ENCODE results near the gene ANKRD11. TPM values are rescaled to one million over a fixed set of nuclear protein-coding genes. Genes with fewer than 3 reads are reported as not detected.

Gene ANKRD11
- total RNA-seq, 2 experiments from 2014 or later = 144 to 145 TPM

- no peaks in the 10 kb centered on the region for H3K9me3 Mint-ChIP-seq (ENCODE audit: low read depth)
- H3K27me3 Mint-ChIP-seq = no peaks in the 10 kb centered on the region
- intact Hi-C loops (cut with DNase I, micrococcal nuclease) = loop anchor here (1.0 to 5.0 kb wide), 22 partner anchors 15 to 687 kb away; partner anchors contain the start of genes RPL13 (in 2 of the 2), APRT (in 1 of the 2), CDT1 (in 1 of the 2) and CHMP1A (in 1 of the 2)
- no peak for ATAC-seq
- DNase-seq = no peak
- H3K4me1 Mint-ChIP-seq = peaks cover 50% of the 10 kb centered on the region
- peaks cover 20% of the 10 kb centered on the region for H3K36me3 Mint-ChIP-seq (ENCODE audit: low read depth)
- CTCF ChIA-PET = no interaction called here
- POLR2A ChIA-PET = interaction anchor here (0.5 to 1.7 kb wide), 3 partner anchors 16 to 135 kb away, joined by 3 read pairs; no protein-coding TSS in a partner anchor
- no peak overlapping the region for H3K27ac Mint-ChIP-seq
- no peak overlapping the region for H3K4me3 Mint-ChIP-seq
These were observed 393 bp downstream of the ANKRD11 start for GRCh38 chr16:89489898-89490438.

DNA sequence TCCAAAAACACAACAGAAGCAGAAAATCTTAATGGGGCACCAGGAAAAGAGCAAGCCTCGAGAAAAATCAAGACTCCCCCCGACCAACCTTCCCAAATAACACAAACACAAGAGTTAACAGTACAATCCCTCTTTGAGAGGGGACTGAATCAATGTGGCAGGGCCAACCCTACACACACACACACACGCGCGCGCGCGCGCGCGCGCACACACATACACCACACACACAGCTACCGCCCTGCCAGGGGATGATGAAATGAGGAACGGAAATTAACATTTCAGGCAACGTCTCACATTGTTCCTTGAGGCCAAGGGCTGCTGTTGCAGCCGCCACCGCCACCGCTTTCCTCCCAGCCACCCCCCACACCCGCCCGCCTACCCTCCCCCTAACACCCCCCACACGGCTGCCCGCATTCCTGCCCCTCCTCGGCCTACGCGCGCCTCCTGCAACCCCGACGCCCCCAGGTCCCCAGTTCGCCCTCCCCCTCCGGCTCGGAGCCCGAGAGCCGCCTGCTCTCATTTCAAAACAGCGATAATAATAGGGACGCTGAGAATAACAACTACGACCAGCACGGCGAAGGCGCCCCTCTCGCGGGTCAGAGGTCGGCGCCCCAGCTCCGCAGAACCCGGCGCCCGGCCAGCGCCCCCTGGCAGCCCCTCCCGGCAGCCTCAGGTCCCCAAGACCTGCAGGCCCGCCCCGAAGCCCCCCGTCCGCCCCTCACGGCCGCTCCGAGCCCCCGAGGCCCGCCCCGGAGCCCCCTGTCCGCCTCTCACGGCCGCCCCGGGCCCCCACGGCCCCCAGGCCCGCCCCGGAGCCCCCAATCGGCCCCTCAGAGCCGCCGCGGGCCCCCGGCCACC is 1.1 kb downstream of the ANKRD11 start:
- Mint-ChIP-seq H3K4me3 (peak overlapping the region; percentile 84), H3K27ac (peak overlapping the region; percentile 89), H3K27me3 (no peaks in the 10 kb centered on the region), H3K4me1 (peaks cover 57% of the 10 kb centered on the region), H3K9me3 (ENCODE audit: low read depth) (no peaks in the 10 kb centered on the region), H3K36me3 (ENCODE audit: low read depth) (peaks cover 21% of the 10 kb centered on the region)
- ATAC-seq = peak; percentile 24
- ChIA-PET CTCF (interaction anchor here (0.7 kb wide), 2 partner anchors 77 to 78 kb away, joined by 3 read pairs; no protein-coding TSS in a partner anchor), POLR2A (interaction anchor here (0.5 to 1.7 kb wide), 11 partner anchors 15 to 397 kb away, joined by 3 to 7 read pairs (median 3); no protein-coding TSS in a partner anchor)
- peak; percentile 93 for DNase-seq
- intact Hi-C loops (cut with DNase I, micrococcal nuclease) = loop anchor here (1.0 to 5.0 kb wide), 10 partner anchors 67 to 272 kb away; partner anchors contain the start of genes CHMP1A (in 1 of the 2), RPL13 (in 1 of the 2), SPATA33 (in 1 of the 2) and ZNF778 (in 1 of the 2)

DNA sequence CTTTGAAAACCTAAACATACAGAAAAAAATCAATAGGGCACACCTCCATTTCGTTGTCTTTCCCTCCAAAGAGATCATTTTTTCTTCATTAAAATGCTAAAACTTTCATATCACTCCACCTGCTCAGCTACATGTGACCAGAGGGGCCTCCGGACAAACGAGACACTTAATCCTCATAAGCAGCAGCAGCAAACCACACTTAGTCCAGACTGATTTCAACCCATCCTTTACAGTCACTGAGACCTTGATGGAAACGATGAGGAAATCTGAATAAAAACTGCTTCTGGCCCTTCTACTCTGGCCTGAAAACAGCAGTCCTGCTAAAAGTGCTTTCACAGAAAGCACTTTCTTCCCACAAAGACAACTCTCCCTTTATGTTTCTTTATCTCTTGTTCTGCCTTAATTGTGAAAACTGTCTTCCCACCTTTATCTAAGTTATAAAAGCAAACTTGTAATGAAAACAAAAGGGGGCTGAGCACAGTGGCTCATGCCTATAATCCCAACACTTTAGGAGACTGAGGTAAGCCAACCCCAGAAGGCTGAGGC is 4.6 kb downstream of the ANKRD11 start:
- intact Hi-C loops (cut with DNase I, micrococcal nuclease) = loop anchor here (2.0 to 5.0 kb wide), 6 partner anchors 15 to 161 kb away; partner anchors contain the start of gene RPL13 (in 1 of the 2)
- Mint-ChIP-seq H3K27me3 (no peaks in the 10 kb centered on the region), H3K4me1 (peaks cover 76% of the 10 kb centered on the region), H3K4me3 (peak overlapping the region; percentile 27), H3K9me3 (ENCODE audit: low read depth) (no peaks in the 10 kb centered on the region), H3K27ac (peak overlapping the region; percentile 93), H3K36me3 (ENCODE audit: low read depth) (peaks cover 44% of the 10 kb centered on the region)
- DNase-seq (no peak), ATAC-seq (no peak)
- ChIA-PET POLR2A (interaction anchor here (0.7 to 1.8 kb wide), 7 partner anchors 9 to 189 kb away, joined by 3 to 7 read pairs (median 3); no protein-coding TSS in a partner anchor), CTCF (interaction anchor here (0.6 to 1.3 kb wide), 4 partner anchors 15 to 188 kb away, joined by 3 read pairs; no protein-coding TSS in a partner anchor)

- ATAC-seq = peak; percentile 31
- ChIA-PET CTCF (interaction anchor here (0.6 to 1.3 kb wide), 4 partner anchors 10 to 132 kb away, joined by 3 to 4 read pairs (median 3); no protein-coding TSS in a partner anchor), POLR2A (interaction anchor here (0.6 to 1.8 kb wide), 12 partner anchors 8 to 188 kb away, joined by 3 to 7 read pairs (median 4); no protein-coding TSS in a partner anchor)
- DNase-seq = peak; percentile 67
- Mint-ChIP-seq H3K9me3 (ENCODE audit: low read depth) (no peaks in the 10 kb centered on the region), H3K27ac (peak overlapping the region; percentile 93), H3K27me3 (no peaks in the 10 kb centered on the region), H3K36me3 (ENCODE audit: low read depth) (peaks cover 47% of the 10 kb centered on the region), H3K4me1 (peaks cover 80% of the 10 kb centered on the region), H3K4me3 (peak overlapping the region; percentile 48)
- intact Hi-C loops (cut with DNase I, micrococcal nuclease) = loop anchor here (1.0 to 5.0 kb wide), 7 partner anchors 14 to 160 kb away; partner anchors contain the start of gene RPL13 (in 1 of the 2)
These were observed 5.3 kb downstream of the ANKRD11 start for GRCh38 chr16:89484923-89485679.

DNA sequence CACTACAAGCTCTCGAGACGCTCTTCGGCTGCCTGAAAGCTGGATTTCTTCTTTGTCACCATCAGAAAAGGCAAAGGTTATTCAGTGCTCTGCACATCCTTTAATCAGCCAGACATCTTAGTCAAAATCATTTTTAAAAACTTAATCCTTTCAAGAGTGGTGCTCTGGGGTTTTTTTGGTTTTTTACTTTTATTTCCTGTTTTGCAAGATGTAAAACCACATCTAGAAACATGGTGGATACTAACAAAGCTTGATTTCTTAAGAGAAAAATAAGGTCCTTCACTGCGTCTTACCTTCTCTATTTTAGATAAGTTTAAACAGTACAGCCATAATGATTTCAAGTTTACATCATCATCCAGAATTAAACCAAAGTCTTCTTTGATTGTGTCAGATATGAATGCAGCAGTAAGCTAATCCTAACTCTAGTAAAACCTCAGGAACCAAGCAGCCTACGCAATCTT is 6.3 kb downstream of the ANKRD11 start:
- ChIA-PET POLR2A (interaction anchor here (0.8 to 1.8 kb wide), 6 partner anchors 10 to 134 kb away, joined by 3 to 5 read pairs (median 4); no protein-coding TSS in a partner anchor), CTCF (interaction anchor here (0.8 to 1.8 kb wide), 5 partner anchors 9 to 170 kb away, joined by 3 to 4 read pairs (median 3); no protein-coding TSS in a partner anchor)
- Mint-ChIP-seq H3K27ac (peak overlapping the region; percentile 91), H3K27me3 (no peaks in the 10 kb centered on the region), H3K4me3 (peak overlapping the region; percentile 61), H3K36me3 (ENCODE audit: low read depth) (peaks cover 45% of the 10 kb centered on the region), H3K9me3 (ENCODE audit: low read depth) (no peaks in the 10 kb centered on the region), H3K4me1 (peaks cover 88% of the 10 kb centered on the region)
- intact Hi-C loops (cut with DNase I, micrococcal nuclease) = loop anchor here (1.0 to 2.0 kb wide), 4 partner anchors 13 to 159 kb away; no protein-coding TSS in a partner anchor
- ATAC-seq = peak; percentile 46
- DNase-seq = no peak

GRCh38 chr16:89482817-89483205 is 7.5 kb downstream of the ANKRD11 start:
- DNase-seq (no peak), ATAC-seq (no peak)
- Mint-ChIP-seq H3K4me3 (peak overlapping the region; percentile 16), H3K27me3 (no peaks in the 10 kb centered on the region), H3K9me3 (ENCODE audit: low read depth) (no peaks in the 10 kb centered on the region), H3K4me1 (peaks cover 93% of the 10 kb centered on the region), H3K36me3 (ENCODE audit: low read depth) (peaks cover 40% of the 10 kb centered on the region), H3K27ac (peak overlapping the region; percentile 69)
- ChIA-PET CTCF (interaction anchor here (0.6 to 1.8 kb wide), 3 partner anchors 121 to 427 kb away, joined by 3 read pairs; no protein-coding TSS in a partner anchor), POLR2A (interaction anchor here (0.7 to 1.8 kb wide), 3 partner anchors 9 to 385 kb away, joined by 3 to 4 read pairs (median 3); no protein-coding TSS in a partner anchor)
- intact Hi-C loops (cut with DNase I, micrococcal nuclease) = no loop called here

- CTCF ChIA-PET = interaction anchor here (0.6 kb wide), 2 partner anchors 167 to 428 kb away, joined by 3 read pairs; no protein-coding TSS in a partner anchor
- no peaks in the 10 kb centered on the region for H3K9me3 Mint-ChIP-seq (ENCODE audit: low read depth)
- POLR2A ChIA-PET = interaction anchor here (0.7 to 1.3 kb wide), 3 partner anchors 32 to 384 kb away, joined by 3 to 6 read pairs (median 3); no protein-coding TSS in a partner anchor
- peaks cover 92% of the 10 kb centered on the region for H3K4me1 Mint-ChIP-seq
- intact Hi-C loops (cut with DNase I, micrococcal nuclease) = no loop called here
- ATAC-seq (no peak), DNase-seq (no peak)
- H3K4me3 Mint-ChIP-seq = peak overlapping the region; percentile 14
- H3K27me3 Mint-ChIP-seq = no peaks in the 10 kb centered on the region
- H3K27ac Mint-ChIP-seq = peak overlapping the region; percentile 69
- H3K36me3 Mint-ChIP-seq (ENCODE audit: low read depth) = peaks cover 39% of the 10 kb centered on the region
These were observed 8.1 kb downstream of the ANKRD11 start for GRCh38 chr16:89482150-89482816.

DNA sequence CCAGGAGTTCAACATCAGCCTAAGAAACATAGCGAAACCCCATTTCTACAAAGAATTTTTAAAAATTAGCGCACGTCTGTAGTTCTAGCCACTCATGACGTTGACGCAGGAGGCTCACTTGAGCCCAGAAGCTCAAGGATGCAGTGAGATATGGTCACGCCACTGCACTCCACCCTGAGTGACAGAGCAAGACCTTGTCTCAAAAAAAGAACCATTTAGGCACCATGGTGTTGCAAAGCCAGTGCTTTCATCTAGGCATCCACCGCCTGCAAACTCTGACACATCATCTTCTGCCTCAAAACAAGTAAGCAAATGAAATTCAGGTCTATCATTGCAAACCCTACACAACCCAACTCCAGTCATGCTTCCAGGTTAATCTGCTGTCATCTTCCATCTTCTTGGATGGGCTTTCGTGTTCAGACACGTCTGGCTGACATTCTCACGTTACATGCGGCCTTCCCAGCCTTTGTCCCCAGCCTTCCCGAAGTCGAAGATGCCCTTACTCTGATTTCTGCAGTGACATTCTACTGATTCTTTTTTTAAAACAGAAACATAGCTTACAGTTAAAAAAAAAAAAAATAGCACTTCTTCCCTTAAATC is 8.9 kb downstream of the ANKRD11 start:
- H3K27me3 Mint-ChIP-seq = no peaks in the 10 kb centered on the region
- H3K4me1 Mint-ChIP-seq = peaks cover 92% of the 10 kb centered on the region
- ATAC-seq = no peak
- no peaks in the 10 kb centered on the region for H3K9me3 Mint-ChIP-seq (ENCODE audit: low read depth)
- H3K4me3 Mint-ChIP-seq = no peak overlapping the region
- H3K27ac Mint-ChIP-seq = peak overlapping the region; percentile 69
- intact Hi-C loops (cut with DNase I, micrococcal nuclease) = no loop called here
- peaks cover 37% of the 10 kb centered on the region for H3K36me3 Mint-ChIP-seq (ENCODE audit: low read depth)
- POLR2A ChIA-PET = interaction anchor here (1.1 to 1.3 kb wide), 2 partner anchors 31 to 383 kb away, joined by 3 to 6 read pairs; no protein-coding TSS in a partner anchor
- no peak for DNase-seq
- CTCF ChIA-PET = interaction anchor here (0.6 kb wide), 1 partner anchor 166 kb away, joined by 3 read pairs; no protein-coding TSS in a partner anchor

GRCh38 chr16:89478576-89479221 is 11.7 kb downstream of the ANKRD11 start:
- Mint-ChIP-seq H3K4me1 (peaks cover 93% of the 10 kb centered on the region), H3K4me3 (peak overlapping the region; percentile 47), H3K27me3 (no peaks in the 10 kb centered on the region), H3K27ac (peak overlapping the region; percentile 81), H3K9me3 (ENCODE audit: low read depth) (no peaks in the 10 kb centered on the region), H3K36me3 (ENCODE audit: low read depth) (peaks cover 36% of the 10 kb centered on the region)
- peak; percentile 37 for DNase-seq
- peak; percentile 22 for ATAC-seq
- intact Hi-C loops (cut with DNase I, micrococcal nuclease) = no loop called here
- ChIA-PET POLR2A (interaction anchor here (0.6 to 0.7 kb wide), 3 partner anchors 42 to 139 kb away, joined by 3 to 13 read pairs (median 3); no protein-coding TSS in a partner anchor), CTCF (interaction anchor here (0.7 kb wide), 1 partner anchor 678 kb away, joined by 4 read pairs; no protein-coding TSS in a partner anchor)

Data from activated CD4-positive, alpha-beta T cell treated with anti-CD3 and anti-CD28 coated beads for 36 hours (primary cell).